Islet of Langerhans (tissue), 1 donor: Measurements from ENCODE around the gene WDR17.
A peak's percentile ranks its signal among the peaks of the same experiment; 100 is the strongest.
"Not testable (repeated sequence)": the region's sequence is repeated elsewhere in the genome, so short reads cannot be mapped to it uniquely, and the experiment has no call there.

Experiments used
- FAIRE-seq: peaks from one replicate; lab custom pipeline; 2011; peaks lifted over from hg19 to GRCh38; lab: Jason Lieb, UNC

WDR17 gene

DNA sequence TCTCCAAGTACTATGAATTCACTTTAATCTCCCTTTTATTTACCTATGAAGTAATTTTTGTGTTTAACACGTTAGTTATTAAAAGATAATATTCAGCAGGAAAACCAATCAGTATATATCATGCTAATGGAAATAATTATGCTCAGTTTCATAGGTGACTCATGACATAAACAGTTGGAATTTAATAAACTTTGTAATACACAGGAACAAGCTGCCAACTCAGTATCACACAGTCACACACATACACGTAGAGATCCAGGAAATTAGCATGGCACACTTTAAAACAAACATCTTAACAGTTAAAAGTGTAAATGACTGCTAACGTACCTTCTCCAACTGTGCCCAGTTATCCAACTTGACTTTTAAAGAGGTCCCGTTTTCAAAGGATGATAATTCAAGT is 127.5 kb downstream of the WDR17 start:
- FAIRE-seq: no peak

DNA sequence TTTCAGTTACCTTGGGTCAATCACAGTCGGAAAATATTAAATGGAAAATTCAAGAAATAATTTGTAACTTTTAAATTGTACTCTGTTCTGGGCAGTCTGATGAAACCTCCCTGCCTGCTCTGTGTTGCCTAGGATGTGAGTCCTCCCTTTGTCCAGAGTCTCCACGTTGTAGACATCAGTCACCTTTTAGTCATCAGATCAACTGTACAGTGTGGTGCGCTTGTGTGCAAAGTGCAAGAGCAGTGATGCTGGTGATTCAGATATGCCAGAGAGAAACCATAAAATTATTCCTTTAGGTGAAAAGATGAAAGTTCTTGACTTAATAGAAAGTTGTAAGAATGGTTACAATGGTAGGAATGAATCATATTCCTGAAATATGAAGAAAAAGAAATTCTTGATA is 128.3 kb downstream of the WDR17 start:
- FAIRE-seq: no peak

DNA sequence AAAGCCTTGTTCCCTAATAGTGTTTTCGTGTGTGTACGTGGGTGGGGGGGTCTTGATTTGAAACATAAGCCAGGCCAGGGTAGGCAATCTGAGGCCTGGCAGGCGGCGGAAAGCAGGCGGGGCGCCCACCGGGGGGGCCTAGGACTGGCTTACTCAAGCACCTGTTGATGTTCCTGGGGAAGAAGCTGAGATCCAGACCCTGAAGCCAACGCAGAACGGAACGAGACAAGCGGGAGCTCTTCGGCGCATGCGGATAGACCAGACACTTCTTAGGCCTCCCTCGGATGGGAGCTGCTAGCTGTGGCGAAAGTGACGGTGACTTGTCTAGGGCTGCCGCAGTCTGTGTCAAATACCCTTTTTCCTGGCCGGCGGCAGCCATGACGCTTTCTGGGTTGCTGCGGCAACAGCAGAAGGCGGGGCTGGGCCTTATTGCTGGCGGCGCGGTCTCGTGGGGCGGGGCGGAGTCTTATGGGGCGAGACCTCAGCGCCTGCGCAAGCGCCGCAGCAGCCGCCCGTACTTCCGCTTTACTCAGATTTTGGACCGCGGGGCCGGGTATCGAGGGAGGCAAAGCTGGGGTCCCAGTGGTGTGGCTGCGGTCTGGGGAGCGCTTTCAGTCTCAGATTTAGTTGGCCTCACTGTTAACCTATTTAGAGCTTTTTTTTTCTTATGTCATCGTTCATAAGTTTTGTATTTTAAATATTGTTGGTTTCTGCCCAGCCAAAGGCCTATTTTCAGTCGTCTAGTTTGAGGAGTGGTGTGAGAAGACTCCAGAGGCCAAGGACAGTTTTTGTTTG is 129.7 kb downstream of the WDR17 start, which contains the start of gene SPATA4:
SPATA4 (minus strand) TSS at position 402 of the 795 bp plus-strand sequence; CDS start at position 379, 23 bp downstream.
- FAIRE-seq: no peak

DNA sequence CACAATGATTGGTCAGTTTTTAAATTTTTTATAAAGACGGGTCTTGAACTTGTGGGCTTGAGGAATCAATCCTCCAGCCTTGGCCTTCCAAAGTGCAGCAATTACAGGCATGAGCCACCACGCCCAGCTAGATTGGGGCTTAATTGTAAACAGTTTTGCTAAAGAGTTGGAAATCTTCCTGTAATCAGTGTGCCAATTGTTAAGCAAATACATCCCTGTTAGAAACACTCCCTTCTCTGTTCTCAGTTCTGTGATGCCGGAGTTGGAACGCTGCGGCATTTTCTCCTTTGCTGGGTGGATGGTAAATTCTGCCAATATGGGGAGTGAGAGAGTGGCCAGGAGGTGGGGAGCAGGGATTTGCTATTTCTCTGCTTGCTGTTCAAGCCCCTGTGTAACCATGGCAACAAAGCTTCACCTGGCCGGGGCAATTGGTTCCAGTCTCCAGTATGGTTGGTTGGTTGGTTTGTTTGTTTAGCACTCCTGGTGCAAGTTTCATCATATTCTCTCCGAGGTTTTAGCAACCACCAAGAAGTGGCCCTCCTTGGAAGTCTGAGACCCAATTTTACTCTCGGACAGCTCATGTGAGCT is 132.8 kb downstream of the WDR17 start:
- no peak for FAIRE-seq

DNA sequence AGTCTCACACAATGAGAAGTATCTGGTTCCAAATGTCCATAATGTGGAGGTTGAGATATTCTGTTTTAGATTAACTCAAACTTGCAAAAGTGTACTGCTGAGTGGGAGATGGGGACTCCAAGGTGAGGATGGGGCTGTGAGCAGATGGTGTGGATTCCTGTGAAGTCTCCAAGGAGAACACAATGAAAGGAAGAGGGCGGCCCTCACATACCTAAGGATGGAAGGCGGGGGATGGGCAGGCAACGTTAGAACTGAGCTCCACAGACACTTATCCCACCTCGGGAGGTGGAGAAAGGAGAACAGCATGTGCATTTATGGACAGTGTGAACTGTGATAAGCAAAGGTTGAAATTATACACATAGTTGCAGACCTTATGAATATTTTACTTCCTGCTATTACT is 139.7 kb downstream of the WDR17 start:
- no peak for FAIRE-seq

DNA sequence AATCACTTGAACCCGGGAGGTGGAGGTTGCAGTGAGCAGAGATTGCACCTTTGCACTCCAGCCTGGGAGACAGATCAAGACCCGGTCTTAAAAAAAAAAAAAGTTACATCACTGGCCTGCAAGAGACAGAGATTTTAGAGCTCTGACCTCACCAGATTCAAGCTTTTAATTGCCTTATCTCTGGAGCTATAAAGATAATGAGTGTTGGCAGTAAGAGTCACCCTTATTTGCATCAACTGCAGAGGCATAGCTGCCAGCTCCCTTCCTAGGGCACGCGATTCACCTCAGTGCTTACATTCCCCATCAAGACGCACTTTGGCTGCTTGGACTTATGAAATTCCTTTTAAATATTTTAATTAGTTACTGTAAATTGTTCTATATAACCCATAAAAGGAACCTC is 142.2 kb downstream of the WDR17 start:
- FAIRE-seq: no peak

DNA sequence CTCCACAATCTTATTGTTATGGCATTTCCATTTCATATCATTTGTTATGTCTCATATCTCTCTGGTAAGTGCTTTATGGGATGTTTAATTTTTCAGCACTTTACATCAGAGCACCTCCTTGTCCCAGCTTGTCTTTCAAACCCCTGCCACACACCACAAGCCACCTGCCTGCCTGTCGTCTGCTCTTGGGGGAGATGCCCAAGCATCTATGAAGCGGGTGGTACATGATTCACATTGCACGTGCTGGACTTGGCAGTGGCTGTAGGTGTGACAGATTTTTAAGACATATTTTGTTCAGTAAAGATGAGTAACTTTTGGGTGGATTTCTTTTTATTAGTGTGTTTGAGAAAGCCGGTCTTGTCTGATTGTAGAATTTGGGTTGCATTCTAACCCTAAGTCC is 143.9 kb downstream of the WDR17 start:
- no peak for FAIRE-seq

DNA sequence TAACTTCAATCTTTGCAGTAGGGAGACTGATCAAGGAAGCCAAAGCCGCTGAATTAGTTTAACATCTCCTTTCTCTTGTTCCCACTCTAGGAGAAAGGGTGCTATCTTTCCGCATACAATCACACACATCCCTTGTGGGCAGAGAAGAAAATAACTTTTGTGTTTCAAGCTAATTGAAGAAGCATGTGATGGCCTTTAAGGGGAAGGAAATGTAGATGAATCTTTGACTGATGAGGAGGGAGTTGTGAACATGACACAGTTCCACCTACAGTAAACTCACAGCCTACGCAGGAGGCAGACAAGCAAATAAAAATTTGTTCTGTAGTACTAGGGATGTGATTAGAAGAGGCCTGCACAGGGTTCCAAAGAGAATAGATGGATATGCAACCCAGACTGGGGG is 144.5 kb downstream of the WDR17 start:
- no peak for FAIRE-seq

DNA sequence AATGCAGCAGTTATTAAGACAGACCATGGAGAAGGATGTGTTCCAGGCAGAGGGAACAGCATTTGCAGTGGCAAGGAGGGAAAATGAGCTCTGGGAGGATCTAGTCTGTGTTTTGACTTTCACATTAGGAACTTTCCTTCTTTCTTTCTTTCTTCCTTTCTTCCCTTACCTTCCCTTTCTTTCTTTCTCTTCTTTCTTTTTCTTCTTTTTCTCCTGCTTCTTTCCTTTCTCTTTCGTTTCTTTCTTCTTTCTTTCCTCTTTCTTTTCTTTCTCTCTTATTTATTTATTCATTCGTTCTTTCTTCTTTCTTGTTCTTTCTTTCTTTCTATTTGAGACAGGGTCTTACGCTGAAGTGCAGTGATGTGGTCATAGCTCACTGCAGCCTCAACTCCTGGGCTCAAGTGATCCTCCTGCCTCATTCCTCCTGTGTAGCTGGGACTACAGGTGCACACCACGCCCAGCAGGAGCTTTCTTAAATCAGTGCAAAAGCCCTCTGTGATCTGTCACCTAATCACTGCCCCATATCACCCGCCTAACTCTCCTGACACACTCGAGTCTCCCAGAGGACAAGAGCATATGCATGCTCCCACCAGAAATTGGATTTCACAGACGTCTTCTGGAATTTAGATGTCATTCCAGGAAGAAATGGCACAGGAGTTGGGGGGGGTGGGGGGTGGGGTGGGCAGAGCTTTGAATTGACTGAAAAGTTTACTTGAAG is 145.1 kb downstream of the WDR17 start:
- no peak for FAIRE-seq

DNA sequence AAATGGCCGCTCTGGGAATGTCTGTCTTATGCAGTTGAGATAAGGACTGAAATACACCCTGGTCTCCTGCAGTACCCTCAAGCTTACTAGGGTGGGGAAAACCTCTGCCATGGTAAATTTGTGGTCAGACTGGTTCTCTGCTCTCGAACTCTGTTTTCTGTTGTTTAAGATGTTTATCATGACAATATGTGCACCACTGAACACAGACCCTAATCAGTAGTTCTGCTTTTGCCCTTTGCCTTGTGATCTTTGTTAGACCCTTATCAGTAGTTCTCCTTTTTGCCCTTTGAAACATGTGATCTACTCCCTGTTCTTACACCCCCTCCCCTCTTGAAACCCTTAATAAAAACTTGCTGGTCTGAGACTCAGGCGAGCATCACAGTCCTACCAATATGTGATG is 146.7 kb downstream of the WDR17 start:
- FAIRE-seq: not testable (repeated sequence)

DNA sequence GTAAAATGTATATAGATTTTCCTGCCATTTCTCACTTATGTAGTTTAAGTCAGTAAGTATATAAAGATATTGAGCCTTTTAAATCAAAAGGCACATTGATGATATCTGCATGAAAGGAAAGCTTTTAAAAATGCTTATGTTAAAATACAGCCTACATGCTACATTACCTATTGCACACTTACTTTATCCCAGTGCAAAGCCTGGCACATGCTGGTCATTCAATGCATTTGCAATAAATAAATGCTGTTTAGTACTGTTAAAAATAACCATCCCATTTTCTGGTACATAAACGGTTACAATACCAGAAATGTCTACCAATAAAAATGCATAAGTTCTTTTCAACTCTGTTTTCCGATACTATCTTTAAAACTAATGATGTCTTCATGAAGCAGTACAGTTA is 151.9 kb downstream of the WDR17 start:
- FAIRE-seq: peak; percentile 91

DNA sequence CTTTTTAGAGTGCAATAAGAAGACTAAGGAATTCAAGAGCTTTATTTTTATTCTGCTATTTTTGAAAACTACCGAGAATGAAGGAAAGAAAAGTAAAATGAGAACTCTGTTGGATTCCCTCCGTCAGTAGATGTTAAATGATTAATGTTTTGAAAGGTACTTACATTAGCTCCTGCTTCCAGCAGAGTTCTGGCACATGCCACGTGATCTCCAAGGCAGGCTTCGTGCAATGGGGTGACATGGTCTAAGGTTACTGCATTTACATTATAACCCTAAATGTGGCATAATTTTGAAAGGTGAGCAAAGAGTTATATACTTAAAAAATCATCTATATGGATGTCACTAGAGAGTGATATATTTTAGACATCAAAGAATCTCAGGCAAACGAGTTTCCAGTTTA is 156.5 kb downstream of the WDR17 start:
- no peak for FAIRE-seq

DNA sequence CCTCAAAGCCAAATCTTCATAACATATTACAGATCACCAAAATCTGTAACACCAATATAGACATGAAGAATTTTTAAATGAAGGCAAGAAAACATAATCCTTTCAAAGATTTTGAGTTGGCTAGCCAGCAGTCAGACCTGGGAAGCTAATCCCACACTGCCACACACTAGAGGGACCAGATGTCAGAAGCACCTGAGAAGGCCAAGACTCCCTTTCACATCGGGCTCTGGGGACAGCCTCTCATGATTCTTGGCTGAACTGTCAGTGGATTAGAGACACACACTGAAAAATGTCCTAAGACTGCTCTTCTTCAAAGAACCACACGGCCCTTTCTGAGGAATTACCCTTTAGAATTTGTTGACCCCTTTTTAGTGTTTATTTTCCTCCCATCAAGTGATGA is 157.9 kb downstream of the WDR17 start:
- FAIRE-seq: no peak

DNA sequence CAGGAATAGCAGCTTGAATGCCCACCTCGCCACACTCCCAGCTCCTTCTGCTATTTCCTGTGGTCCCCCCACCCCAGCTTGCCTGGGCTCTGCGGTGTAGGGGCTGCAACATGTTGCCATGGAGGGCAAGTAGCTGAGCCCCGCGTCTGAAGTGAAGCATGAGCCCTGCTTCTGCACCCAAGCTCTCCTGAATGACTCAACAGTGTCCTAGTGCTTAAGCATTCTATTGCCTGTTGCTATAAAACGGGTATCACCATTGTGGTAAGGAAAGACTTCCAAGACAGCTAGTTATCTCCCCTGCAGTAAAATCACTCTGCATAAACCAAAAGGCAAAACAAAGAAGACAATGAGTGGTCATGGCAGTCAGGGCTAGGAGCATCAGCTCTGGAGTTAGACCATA is 161.1 kb downstream of the WDR17 start:
- no peak for FAIRE-seq

DNA sequence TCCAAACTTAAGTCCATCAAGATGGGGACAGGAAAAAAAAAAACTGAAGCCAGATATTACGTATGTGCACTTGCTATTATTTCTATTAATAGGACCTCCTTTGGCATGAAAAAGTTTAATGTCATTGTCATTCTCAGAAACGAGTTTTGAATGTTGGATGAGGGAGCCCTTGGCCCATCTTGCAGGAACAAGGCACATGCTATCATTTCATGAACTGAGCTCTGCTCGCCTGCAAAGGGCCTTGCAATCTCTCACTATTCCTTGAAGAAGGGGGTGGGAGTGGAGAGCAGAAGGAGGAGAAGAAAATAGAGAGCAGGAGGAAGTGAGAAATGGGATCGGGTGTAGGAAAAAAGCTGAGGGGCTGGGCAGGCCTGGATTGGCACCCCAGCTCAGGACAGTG is 164.0 kb downstream of the WDR17 start:
- FAIRE-seq: no peak
